Activated CD4-positive, alpha-beta T cell treated with anti-CD3 and anti-CD28 coated beads, Interleukin-2, amount 50 U/mL, for 1 hour (primary cell): ENCODE measurements around the gene CGB1.
A peak's percentile ranks its signal among the peaks of the same experiment; 100 is the strongest.
"Not testable (repeated sequence)": the region's sequence is repeated elsewhere in the genome, so short reads cannot be mapped to it uniquely, and the experiment has no call there.

ENCODE experiments used
- DNase-seq: peaks from one replicate; pipeline ENCODE4 v3.0.0-alpha.2; 2020

Gene CGB1

GRCh38 chr19:49020931-49021895, 15.5 kb downstream of the CGB1 start:
- DNase-seq: no peak

- no peak for DNase-seq
Observed at GRCh38 chr19:49020342-49020741, 16.4 kb downstream of the CGB1 start.

- peak; percentile 62 for DNase-seq
Observed at GRCh38 chr19:49019242-49019932, 17.3 kb downstream of the CGB1 start.

- DNase-seq: not testable (repeated sequence)
Observed at GRCh38 chr19:49018388-49019241, 18.1 kb downstream of the CGB1 start.

GRCh38 chr19:49017666-49018351, 18.9 kb downstream of the CGB1 start:
- DNase-seq: peak; percentile 68

GRCh38 chr19:49017041-49017665, 19.5 kb downstream of the CGB1 start, which contains the start of gene LHB:
Gene LHB, minus strand, starts transcription at chr19:49017091. Its CDS starts 10 bp downstream, at chr19:49017081.
- DNase-seq: no peak

- DNase-seq: no peak
Observed at GRCh38 chr19:49016067-49016839, 20.4 kb downstream of the CGB1 start.

- no peak for DNase-seq
Observed at GRCh38 chr19:49014870-49015255, 21.8 kb downstream of the CGB1 start.

GRCh38 chr19:49014123-49014869, 22.4 kb downstream of the CGB1 start:
- DNase-seq: no peak

GRCh38 chr19:49011194-49011593, 25.5 kb downstream of the CGB1 start:
- no peak for DNase-seq

GRCh38 chr19:49010453-49010852, 26.2 kb downstream of the CGB1 start:
- no peak for DNase-seq

- no peak for DNase-seq
Observed at GRCh38 chr19:49009828-49010227, 26.9 kb downstream of the CGB1 start.

GRCh38 chr19:49006905-49007304, 29.8 kb downstream of the CGB1 start:
- no peak for DNase-seq

GRCh38 chr19:49004964-49005614, 31.6 kb downstream of the CGB1 start:
- DNase-seq: no peak

- no peak for DNase-seq
Observed at GRCh38 chr19:49004133-49004532, 32.6 kb downstream of the CGB1 start.

- peak; percentile 74 for DNase-seq
Observed at GRCh38 chr19:48999481-49000325, 37.0 kb downstream of the CGB1 start.

- peak; percentile 49 for DNase-seq
Observed at GRCh38 chr19:48997972-48998371, 38.7 kb downstream of the CGB1 start.

GRCh38 chr19:48994035-48994386, 42.7 kb downstream of the CGB1 start:
- DNase-seq: no peak
